ENCODE data around the gene MRPS18B. TPM values are rescaled to one million over a fixed set of nuclear protein-coding genes. Genes with fewer than 3 reads are reported as not detected.

Gene MRPS18B
- total and polyA plus RNA-seq, 2 of the 4 experiments (the other 2 are of a cell fraction): 51.2 to 82.3 TPM

DNA sequence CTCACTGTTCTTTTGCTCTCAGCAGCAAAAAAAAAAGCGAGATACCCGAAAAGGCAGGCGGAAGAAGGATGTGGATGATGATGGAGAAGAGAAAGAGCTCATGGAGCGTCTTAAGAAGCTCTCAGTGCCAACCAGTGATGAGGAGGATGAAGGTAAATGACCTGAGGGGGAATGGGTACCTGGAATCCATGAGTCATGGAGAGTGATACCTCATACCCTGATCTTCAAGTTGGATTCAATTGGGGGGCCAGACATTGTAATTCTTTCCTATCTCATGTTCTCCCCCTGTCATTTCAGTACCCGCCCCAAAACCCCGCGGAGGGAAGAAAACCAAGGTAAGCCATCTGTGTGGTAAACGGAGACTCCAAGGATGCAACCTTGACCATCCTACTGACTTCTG lies 39.6 kb upstream of the MRPS18B start:
- H4K5ac ChIP-seq (ENCODE audit: low read depth, low read length): no peak overlapping the region
- H3K4me3 ChIP-seq (ENCODE audit: insufficient read depth, low read depth, low read length): no peak overlapping the region
- H4K91ac ChIP-seq (ENCODE audit: insufficient read depth, low read depth, low read length): no peak overlapping the region
- no peak overlapping the region for H2BK20ac ChIP-seq (ENCODE audit: low read depth, low read length)
- H3K36me3 ChIP-seq (ENCODE audit: control insufficient read depth, insufficient read depth, low read length): peaks cover 45% of the 10 kb centered on the region
- H3K56ac ChIP-seq (ENCODE audit: extremely low read depth, insufficient read depth, low read length): no peak overlapping the region
- no peaks in the 10 kb centered on the region; the same call in 1 of the 2 replicates for H3K9me1 ChIP-seq (ENCODE audit: insufficient read depth, low read length)
- no peak overlapping the region for H3K4ac ChIP-seq (ENCODE audit: low read depth, low read length)
- POLR2A ChIA-PET (ENCODE audit: unreplicated experiment): interaction anchor here (0.6 kb wide), 1 partner anchor 37 kb away, joined by 4 read pairs; no protein-coding TSS in a partner anchor
- no TSS peak for BruUV-seq (replicated peaks)
- no peak overlapping the region for H2AK5ac ChIP-seq (ENCODE audit: low read depth, low read length)
- no peak overlapping the region for H3K18ac ChIP-seq (ENCODE audit: low read depth, low read length)
- H3K14ac ChIP-seq (replicated peaks; ENCODE audit: low read depth, low read length): no peak overlapping the region
- no peaks in the 10 kb centered on the region for H3K9me3 ChIP-seq (ENCODE audit: control insufficient read depth, insufficient read depth, low read length)
- dilution Hi-C loops (cut with HindIII; ENCODE audit: low sequenced_read_pairs, unreplicated experiment): no loop called here
- no peak overlapping the region for H2AFZ ChIP-seq (replicated peaks; ENCODE audit: low read length, poor library complexity)
- ATAC-seq (ENCODE audit: low read depth): no peak
- H3K23ac ChIP-seq (ENCODE audit: low read depth, low read length): no peak overlapping the region
- TF ChIP-seq, protein P1, sequence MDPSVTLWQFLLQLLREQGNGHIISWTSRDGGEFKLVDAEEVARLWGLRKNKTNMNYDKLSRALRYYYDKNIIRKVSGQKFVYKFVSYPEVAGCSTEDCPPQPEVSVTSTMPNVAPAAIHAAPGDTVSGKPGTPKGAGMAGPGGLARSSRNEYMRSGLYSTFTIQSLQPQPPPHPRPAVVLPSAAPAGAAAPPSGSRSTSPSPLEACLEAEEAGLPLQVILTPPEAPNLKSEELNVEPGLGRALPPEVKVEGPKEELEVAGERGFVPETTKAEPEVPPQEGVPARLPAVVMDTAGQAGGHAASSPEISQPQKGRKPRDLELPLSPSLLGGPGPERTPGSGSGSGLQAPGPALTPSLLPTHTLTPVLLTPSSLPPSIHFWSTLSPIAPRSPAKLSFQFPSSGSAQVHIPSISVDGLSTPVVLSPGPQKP (IDR thresholded peaks at IDR 0.05; ENCODE audit: borderline replicate concordance, low read depth, low read length): no peak
- no peak for TF ChIP-seq NFE2L2 (IDR thresholded peaks at IDR 0.05; ENCODE audit: low read depth, low read length)
- TF ChIP-seq RCOR1 (IDR thresholded peaks at IDR 0.05; ENCODE audit: insufficient replicate concordance, low read length): no peak
- TF ChIP-seq BHLHE40 (IDR thresholded peaks at IDR 0.05; ENCODE audit: low read depth, low read length): no peak
- TF ChIP-seq, protein P2, sequence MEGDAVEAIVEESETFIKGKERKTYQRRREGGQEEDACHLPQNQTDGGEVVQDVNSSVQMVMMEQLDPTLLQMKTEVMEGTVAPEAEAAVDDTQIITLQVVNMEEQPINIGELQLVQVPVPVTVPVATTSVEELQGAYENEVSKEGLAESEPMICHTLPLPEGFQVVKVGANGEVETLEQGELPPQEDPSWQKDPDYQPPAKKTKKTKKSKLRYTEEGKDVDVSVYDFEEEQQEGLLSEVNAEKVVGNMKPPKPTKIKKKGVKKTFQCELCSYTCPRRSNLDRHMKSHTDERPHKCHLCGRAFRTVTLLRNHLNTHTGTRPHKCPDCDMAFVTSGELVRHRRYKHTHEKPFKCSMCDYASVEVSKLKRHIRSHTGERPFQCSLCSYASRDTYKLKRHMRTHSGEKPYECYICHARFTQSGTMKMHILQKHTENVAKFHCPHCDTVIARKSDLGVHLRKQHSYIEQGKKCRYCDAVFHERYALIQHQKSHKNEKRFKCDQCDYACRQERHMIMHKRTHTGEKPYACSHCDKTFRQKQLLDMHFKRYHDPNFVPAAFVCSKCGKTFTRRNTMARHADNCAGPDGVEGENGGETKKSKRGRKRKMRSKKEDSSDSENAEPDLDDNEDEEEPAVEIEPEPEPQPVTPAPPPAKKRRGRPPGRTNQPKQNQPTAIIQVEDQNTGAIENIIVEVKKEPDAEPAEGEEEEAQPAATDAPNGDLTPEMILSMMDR (conservative IDR thresholded peaks at IDR 0.05; ENCODE audit: low read depth, low read length): no peak
- TF ChIP-seq MXI1 (IDR thresholded peaks at IDR 0.05; ENCODE audit: borderline replicate concordance, low read depth, low read length): no peak
- TF ChIP-seq MAFK (IDR thresholded peaks at IDR 0.05; ENCODE audit: low read depth, low read length): no peak
- TF ChIP-seq, protein P3, sequence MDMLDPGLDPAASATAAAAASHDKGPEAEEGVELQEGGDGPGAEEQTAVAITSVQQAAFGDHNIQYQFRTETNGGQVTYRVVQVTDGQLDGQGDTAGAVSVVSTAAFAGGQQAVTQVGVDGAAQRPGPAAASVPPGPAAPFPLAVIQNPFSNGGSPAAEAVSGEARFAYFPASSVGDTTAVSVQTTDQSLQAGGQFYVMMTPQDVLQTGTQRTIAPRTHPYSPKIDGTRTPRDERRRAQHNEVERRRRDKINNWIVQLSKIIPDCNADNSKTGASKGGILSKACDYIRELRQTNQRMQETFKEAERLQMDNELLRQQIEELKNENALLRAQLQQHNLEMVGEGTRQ (IDR thresholded peaks at IDR 0.05; ENCODE audit: low read depth, low read length): no peak
- peaks cover 34 to 45% of the 10 kb centered on the region in 2 experiments for H3K79me1 ChIP-seq (ENCODE audit: low read depth in 1 of 2, low read length in 2 of 2)
- in situ Hi-C loops (cut with MboI; ENCODE audit: low sequenced_read_pairs): no loop called here
- no peak overlapping the region for H2BK120ac ChIP-seq (ENCODE audit: low read depth, low read length)
- H3K4me1 ChIP-seq (ENCODE audit: control insufficient read depth, insufficient read depth, low read length): no peaks in the 10 kb centered on the region
- intact Hi-C loops (cut with micrococcal nuclease): no loop called here
- CTCF ChIA-PET: no interaction called here
- H3K9ac ChIP-seq (ENCODE audit: low read depth, low read length): no peak overlapping the region
- H2AK9ac ChIP-seq (replicated peaks; ENCODE audit: low read depth, low read length, poor library complexity): no peak overlapping the region
- H3K4me2 ChIP-seq (ENCODE audit: low read depth, low read length): no peak overlapping the region
- no peak overlapping the region for H2BK15ac ChIP-seq (ENCODE audit: low read depth, low read length)
- 100% methylated on average over 3 of the region's 8 CpGs; no CpG with 5 or more reads in 1 of the 2 experiments for WGBS, 2 experiments (ENCODE audit: extremely low coverage in 2 of 2, insufficient read length in 1 of 2)
- H3K27ac ChIP-seq (ENCODE audit: insufficient read depth, low read length): no peak overlapping the region
- H4K20me1 ChIP-seq (ENCODE audit: insufficient read depth, low read length): peaks cover 35% of the 10 kb centered on the region
- H2BK5ac ChIP-seq (ENCODE audit: low read depth, low read length, poor library complexity, severe bottlenecking): no peak overlapping the region
- no peak for DNase-seq
- H3K27me3 ChIP-seq (ENCODE audit: control insufficient read depth, insufficient read depth, low read length): no peaks in the 10 kb centered on the region
- H4K8ac ChIP-seq (ENCODE audit: low read depth in 2 of 2, low read length in 2 of 2): no peak overlapping the region

Measured in IMR-90 (cell line).